ENCODE data around the gene SYTL2.
A peak's percentile ranks its signal among the peaks of the same experiment; 100 is the strongest.

Gene SYTL2

DNA sequence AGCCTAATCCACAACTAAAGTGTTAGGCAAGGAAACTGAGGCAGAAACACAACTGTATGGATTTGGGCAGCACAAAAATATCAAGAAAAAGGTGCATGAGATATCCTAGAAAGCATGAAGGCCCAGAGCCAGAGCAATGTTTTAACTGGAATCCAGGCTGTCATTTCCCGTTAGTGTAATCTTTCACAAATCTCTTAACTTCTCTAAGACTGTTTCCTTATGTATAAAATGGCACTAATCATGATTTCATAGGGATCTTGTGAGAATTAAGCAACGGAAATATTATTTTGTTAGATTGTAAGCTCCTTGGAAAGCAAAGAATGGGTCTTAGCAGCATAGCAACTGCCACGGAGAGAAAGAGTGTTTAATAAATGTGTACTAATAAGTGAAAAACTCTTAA lies 14.7 kb upstream of the SYTL2 start:
- DNase-seq = no peak

DNA sequence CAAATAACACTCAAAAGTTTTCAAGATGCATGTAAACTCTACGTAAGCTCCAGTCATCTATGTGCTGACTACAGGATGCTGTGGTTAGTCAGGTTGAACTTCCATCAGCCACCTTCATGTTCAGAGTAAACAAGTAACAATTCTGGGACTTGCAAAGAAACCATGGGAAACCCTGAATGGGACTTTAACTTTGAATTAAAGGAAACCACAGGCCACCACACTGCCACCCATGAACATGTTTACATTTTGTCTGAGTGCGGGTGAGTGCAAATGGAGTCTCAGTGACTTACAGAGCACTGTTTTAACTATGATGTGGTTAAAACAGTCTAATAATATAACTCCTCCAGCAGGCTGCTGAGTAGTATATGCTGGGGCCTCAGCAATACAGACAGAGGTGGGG lies 12.9 kb upstream of the SYTL2 start:
- DNase-seq = no peak

DNA sequence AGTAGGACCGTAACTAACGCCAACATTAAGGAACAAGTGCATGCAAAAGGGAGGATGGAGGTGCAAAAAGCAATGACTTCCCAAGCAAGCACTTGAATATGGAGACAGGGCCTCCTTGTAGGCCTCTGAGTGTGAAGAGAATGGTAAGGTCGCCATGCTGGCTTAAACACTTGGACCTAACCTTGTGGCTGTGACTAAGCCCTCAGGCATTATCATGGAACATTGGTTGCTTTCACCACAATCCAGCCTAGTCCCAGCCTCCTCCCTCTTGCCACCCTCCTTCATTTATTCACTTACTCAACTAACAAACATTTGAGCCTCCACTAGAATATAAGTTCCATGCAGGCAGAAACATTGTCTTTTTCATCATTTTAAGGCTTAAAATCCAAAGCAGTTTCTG lies 11.9 kb upstream of the SYTL2 start:
- DNase-seq = no peak

DNA sequence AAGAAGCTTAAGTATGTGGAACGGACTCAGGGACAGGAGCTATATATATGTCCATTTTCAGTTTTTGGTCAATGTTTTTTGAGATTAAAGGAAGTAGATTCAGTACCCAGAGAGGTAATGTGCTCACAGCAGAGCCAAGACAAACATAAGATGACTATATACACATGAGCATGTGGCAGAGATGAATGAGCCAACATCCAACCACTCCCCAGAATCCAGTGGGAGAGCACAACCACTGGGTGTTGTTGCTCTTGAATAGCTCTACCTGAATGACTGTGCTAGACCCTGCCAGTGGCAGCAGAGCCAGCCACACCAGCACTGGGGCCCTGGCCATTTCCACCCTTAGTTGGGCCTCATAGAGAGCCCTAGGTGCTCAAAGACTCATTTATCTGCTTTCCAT lies 10.7 kb upstream of the SYTL2 start:
- DNase-seq = no peak

DNA sequence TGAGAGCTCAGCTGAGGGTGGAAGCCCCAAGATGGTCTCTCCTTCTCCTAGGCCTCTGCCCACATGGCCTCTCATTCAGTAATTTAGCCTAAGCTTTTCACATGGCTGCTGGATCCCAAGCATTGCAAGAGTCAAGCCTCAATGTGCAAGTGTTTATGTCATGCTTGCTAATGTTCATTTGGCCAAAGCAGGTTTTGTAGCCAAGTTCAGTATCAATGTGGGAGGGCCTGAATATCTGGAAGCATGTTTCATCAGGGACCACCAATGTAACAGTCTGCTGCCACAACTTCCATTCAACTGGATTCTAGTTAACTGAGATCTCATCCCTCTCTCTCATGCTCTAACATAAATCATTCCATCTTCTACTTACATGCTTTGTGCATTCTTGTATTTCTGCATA lies 8.5 kb upstream of the SYTL2 start:
- no peak for DNase-seq

DNA sequence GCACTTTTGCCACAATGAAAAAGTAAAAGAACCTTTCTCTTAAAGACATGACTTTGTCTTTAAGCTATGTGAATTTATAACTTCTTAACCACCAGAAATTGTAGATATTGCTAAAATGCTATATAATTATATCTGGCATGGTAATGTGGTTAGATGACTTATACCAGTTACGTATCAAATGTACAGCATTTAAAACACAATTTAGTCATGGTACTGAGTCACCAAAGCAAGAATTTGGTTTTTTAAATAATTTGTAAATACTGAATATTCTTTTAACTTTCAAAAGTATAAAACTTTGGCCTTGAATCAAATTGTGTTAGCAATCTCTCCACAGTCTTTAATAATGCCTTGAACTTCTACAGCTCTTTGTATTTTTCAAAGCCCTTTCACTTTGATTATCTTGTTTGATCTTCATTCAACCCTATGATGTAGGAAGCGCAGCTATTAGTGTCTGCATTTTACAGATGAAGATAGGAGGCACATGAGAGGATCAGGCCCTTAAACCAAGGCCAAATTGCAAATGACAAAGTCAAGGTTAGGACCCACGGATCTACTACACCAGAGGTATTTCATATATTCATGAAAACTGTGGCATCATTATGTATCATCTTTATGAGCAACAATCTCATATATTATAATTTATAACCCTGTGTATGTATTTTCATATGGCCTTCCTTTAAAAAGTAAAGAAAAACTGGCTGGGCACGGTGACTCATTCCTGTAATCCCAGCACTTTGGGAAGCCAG lies 4.4 kb upstream of the SYTL2 start:
- DNase-seq = no peak

DNA sequence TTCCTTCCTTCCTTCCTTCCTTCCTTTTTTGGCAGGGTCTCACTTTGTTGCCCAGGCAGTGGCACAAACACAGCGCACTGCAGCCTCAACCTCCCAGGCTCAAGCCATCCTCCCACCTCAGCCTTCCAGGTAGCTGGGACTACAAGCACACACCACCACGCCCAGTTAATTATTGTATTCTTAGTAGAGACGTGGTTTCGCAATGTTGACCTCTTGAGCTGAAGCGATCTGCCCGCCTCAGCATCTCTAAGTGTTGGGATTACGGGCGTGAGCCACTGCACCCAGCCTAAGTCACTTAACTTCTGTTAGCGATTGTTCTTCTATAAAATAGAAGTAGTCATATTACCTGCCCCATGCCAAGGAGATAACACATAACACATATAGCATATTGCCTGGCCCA lies 2.8 kb upstream of the SYTL2 start:
- DNase-seq = no peak

DNA sequence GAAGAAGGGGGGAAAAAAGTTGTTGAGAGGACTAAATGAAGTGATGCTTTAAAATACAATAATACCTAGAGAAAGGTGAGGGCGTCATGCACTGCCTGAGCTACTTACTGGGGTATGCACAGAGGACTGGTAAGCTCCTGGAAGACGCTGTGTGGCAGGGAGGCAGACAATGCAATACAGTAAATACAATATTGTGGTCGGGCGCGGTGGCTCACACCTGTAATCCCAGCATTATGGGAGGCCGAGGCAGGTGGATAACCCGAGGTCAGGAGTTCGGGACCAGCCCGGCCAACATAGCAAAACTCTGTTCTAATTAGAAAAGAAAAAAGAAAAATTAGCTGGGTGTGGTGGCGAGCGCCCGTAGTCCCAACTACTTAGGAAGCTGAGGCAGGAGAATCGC lies 683 bp upstream of the SYTL2 start:
- DNase-seq = no peak

DNA sequence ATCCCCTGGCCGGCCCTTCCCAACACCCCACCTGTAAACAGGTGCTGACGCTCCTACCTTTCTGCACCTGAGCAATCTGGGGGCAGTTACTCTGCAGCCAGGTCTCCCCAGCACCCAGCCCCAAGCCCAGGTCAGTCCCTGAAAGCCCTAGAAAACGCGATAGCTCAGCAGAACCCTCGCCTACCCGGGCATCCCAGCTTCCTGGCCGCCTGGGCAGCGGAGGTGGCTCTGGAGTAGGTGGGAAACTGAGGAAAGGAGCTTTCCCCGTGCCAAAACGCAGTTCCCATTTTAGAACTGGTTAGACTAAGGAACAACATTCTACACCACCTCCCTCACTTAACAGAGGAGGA lies 445 bp downstream of the SYTL2 start:
- no peak for DNase-seq

DNA sequence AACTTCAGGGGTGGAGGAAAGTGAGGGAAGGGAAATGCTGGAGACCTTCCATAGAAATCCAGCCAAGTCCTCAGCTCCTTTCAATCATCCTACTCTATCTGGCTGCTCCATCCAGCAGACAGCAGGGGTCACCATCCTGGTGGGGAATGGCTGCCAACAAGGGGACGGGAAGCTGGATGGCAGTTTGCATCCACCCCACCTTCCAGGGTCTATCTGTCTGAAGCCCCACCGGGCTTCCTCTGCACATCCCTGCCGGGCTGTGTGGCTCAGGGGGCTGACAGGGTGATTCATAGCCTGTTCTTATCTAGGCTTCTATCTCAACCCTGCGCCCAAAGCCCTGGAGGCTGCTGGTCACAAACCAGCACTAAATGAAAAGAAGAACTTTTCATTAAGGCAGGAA lies 1.1 kb downstream of the SYTL2 start:
- no peak for DNase-seq

DNA sequence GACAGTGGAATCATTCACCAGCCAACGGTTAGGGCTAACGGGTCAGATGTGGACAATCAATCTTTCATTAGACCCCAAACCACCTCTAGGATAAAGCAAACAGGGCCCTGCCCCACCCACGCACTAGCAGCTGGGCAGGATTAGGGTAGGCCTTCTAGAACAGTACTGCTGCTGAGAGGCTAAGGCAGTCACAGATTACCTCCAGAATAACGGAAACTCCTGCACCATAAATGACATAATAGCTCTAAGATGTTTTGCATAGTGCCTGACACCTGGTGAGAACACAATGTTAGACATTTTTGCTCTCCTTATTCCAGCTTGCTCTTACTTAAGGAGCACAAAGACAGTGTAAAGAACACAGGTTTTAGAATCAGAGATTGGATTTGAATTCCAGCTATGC lies 1.8 kb downstream of the SYTL2 start:
- DNase-seq = no peak

DNA sequence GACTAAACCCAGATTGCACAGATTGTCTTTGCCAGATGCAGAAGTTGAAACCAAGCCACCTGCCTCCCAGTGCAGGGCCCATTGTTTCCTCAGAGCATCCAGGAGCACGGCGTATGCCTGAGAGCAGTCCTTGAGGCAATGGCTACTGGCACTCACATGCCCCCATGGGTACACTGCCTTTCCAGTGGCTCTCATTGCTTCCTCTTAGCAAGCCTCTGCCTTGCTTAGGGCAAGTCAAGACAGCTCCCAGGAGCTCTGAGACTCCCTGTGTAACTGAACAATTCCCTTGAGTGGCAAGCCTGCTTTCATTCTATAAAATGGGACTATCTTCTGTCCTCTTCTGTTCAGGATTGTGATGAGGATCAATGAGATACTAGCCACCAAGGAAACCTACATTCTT lies 4.1 kb downstream of the SYTL2 start:
- peak in 2 of 3 experiments; percentile 24 to 81 for DNase-seq

DNA sequence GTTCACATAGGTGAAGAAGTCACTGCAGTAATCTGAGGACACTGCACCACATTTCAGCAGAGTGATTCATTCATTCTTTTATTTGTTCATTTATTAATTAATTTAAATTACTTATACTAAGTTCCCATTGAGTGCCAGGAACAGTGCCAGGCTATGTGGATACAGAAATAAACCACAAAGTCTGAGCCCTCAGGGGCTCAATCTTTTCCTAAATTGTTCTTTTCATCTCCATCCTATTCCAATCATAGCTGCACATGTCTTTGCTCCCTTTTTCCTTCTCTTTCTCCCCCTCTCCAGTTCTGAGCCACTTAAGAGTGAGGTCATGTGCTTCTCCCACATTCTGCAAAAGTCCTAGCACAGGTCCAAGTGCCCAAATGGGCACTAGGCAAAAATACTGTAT lies 4.9 kb downstream of the SYTL2 start:
- no peak for DNase-seq

DNA sequence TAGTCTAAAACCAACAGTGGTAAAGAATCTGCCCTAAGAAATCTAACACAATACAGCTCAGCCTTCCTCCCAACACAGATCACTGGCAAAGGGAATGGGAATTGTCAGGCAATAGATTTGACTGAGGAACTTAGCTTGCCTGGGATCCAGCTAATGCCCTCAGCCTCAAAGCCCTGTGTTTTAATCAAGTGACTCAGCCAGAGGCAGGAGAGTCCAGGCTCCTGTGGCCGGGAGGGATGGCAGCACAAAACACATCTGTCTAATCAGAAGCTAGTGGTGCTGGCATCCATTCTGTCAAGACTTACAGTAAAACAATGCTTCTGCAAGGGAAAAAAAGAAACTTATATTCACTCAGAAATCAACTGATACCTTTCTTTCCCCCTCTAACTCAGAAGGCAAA lies 5.6 kb downstream of the SYTL2 start:
- DNase-seq = no peak

DNA sequence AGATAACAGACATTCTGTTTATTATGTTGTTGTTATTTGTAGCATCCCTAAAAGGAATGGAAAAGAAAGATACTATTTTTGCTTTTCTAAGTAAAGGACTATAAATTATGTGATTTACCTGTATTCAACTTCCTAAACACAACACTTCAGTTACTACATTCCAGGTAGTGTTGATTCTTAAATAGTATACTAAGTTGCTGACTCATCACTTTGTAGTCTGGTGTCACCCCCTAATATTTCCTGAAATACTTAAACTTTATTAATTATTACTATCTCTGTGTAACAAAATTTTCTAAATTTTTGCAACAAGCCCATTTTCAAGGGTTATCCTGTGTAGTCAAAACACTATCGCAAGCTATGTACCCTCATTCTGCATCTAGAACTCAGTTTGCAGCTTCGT lies 7.0 kb downstream of the SYTL2 start:
- DNase-seq = no peak

DNA sequence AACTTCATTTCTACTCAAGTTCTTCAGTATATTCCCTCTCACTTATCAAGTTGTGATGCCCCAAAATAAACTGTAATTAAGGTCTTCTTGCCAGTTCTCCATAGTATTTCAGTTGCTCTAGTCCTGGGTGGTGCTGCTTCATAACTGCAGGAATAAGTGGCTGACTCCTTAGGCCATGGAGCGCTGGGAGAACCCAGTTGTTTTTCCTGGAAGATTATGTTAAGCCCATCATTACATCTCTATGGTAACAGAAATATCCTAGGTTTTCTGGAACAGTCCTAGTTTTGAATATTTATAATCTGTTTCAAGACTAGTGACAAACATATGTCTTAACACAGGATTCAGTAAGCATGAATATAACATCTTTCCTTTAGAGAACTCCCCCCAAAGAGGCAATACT lies 7.6 kb downstream of the SYTL2 start:
- no peak for DNase-seq

DNA sequence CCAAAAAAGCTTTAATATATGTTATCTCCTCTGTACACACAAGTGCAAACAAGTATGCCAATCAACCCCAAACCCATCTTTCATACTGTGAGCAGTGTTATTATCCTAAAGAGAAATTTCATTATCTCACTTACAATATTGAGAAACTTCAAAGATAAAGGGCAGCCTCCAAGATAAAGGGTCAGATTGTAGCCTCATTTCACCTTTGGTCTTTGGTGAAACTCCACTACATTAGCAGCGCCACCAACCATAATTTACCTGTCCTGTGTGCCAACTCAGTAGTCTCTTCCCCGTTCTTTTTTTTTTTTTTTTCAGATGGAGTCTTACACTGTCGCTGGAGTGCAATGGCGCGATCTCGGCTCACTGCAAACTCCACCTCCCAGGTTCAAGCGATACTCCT lies 9.4 kb downstream of the SYTL2 start:
- DNase-seq = no peak

DNA sequence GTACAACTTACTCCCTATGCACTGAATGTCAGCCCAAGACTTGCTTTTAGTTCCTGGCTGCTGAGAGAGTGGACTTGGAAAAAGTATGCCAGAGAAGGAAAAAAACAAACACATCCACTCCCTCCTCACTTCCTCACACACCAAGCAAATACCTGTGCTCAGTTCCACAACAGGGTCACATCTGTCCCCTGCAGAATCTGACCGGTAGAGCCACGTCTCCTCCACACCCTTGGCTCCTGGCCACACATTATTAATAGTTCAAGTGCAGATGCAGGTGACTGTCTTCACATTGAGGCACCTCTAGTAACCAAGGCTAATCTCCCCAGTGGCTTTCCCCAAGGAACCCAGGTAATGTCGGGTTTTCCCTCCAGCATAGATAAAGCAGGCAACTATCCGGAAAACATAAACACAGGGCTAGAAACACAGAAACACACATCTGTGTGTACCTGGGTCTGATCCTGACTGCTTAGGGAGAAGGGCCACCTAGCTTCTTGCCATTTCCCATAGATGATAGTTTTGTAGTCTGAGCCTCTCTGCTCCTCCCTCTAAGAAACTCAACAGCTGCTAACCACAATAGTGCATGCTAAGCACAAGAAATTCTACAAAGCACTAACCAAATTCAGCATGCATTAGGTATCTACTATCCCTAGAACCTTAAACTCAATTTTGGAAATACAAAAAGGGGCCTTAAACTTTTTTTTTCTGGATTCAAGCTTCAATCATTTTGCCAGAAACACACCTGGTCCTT lies 10.2 kb downstream of the SYTL2 start:
- DNase-seq = no peak

DNA sequence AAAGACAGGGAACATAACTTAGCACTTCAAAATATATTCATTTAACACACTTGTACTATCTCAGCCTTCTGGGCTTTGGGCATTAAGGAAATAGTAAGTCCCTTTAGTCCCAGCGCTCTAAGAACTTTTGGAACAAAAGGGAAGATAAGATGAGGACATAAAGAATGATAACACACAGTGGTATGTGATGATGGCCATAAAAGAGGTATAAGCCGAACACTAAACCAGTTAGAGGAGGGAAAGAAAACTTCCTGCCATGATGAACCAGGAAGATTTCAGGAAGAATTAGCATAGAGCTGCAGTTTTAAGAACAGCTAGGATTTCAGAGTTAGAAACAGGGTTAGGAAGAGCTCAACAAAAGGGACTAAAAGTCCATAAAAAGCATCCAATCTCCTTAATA lies 11.8 kb downstream of the SYTL2 start:
- DNase-seq = no peak

DNA sequence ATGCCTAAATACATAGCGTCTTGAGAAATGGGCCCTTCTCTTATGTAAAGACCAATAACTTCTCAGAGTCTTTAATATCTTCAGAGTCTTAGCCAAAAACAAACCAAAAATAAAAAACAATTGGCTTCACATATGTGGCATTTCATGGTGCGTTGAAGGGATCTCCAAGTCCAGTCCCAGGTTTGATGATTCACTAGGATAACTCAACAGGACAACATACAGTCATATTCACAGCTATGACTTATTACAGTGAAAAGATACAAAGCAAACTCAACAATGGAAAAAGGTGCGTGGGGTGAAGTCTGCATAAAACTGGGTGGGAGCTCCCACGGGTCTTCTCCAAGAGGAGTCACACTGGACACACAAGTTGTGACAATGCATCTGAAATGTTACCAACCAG lies 12.6 kb downstream of the SYTL2 start:
- no peak for DNase-seq

DNA sequence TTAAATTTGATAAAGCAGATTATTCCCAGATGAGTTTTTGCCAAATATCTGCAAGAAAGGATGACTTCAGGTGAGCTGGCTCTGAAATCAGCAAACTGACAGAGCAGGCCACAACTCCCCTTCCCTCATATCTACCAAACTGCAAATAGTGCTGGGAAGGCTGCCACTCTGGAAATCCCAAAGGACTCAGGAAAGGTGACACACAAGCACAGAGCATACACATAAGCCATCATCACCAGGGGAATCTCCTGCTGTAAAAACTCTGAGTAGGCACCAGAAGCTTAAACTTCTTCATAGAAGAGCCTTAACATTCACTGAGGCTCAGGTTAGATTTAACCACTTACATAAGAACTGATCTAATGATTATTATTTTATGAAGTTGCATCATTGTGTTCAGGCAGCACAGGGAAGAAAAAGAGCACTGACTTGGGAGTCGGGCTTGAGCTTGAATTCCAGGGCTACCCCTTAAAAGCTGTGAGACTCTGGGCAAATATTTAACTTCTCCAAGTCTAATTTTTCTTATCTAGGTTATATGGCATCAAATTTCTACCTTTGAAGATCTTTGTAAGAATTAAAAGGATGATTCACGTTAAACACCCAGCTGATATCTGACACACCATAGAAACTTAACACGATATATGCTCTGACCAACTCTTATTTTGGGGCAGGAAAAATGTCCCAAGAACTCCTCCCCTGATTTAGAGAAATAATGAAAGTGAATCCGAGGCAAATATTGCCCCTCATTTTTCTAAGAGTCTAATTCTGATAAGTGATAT lies 15.0 kb downstream of the SYTL2 start:
- DNase-seq = no peak

DNA sequence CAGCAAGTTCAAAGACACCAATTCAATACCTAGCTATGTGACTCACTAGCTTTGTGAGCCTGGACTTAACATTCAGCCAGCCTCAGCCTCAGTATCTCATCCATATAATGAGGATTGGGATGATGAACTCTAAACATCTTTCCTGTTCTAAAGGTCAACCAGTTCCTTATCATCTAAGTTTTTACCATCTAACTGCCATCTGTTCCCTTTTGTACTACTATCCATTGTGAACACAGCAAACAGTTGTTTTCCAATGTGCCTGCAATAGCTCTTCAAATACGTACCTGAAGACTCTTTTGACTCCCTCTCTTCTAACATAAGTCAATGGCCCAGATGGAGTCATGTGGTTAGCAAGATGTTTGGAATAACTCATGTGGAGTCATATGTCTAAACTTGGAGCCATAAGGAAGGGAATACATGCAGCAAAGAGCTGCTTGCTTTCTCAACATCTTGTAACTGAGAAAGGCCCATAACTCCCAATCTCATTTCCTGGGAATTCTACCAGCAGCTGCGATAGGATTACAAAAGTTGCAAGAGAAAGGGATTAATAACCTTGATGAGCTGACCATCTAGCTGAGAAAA lies 19.4 kb downstream of the SYTL2 start:
- no peak for DNase-seq

DNA sequence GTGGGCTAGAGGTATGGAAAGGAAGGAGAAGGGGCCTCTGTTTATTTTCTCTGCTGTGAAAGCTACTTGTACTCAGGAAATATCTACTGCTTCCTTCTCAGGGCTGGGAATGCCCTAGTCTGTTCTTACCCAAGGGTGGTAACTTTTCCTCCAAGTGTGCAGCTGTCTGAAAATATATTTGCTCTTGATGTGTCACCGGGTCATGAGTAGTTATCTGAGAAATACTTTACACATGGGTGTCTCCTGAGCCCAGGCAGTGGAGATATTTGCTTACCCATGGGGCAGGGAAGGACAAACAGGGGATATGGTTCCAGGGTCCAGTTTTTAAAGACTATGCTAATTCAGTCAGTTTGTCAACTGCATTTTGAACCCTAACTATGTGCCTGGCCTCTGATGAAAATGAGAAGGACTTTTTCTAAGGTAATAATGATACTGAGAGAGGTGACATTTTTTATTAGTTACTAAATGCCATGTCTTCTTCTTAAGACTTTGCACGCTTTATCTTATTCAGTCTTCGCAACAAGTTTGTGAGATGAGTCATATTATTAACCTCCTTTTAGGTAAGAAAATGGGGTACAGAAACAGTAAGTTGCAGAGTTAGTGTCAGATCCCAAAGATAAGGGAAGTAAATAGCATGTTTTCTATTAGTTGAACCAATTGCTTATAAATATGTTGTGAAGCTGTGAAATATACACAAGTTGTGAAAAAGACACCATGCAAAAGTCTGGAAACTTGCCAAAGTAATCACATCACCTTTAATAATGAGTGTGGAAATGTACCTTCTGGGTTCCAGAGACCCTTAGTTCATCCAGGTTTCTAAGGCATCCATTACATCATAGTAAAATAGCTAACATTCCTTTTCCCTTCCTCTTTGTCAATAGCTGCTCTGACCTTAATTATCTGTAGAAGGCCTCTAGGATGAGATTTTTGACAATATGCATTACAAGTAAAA lies 22.9 kb downstream of the SYTL2 start:
- no peak for DNase-seq
